Neuronal stem cell (in vitro differentiated cells): Measurements from ENCODE around the gene TXNDC5.

Experiments used
- DNase-seq: peaks from one replicate; pipeline ENCODE4 v3.0.0-alpha.2; 2013; ENCODE audit warnings: low spot score
- H2AFZ ChIP-seq: one replicate; pipeline ENCODE4 v1.6.1; 2013; ENCODE audit warnings: mild to moderate bottlenecking, low read length, inconsistent platforms
- H2AK5ac ChIP-seq: 2 replicates; pipeline ENCODE4 v1.6.1; 2013; ENCODE audit warnings: low read depth, mild to moderate bottlenecking, inconsistent platforms, low read length, moderate library complexity, mixed read lengths
- H2BK120ac ChIP-seq: 2 replicates; pipeline ENCODE4 v1.6.1; 2013; ENCODE audit warnings: low read depth, mild to moderate bottlenecking, inconsistent platforms, low read length, moderate library complexity, mixed read lengths
- H2BK12ac ChIP-seq: one replicate; pipeline ENCODE4 v1.6.1; 2013; ENCODE audit warnings: low read length, inconsistent platforms
- H2BK15ac ChIP-seq: 2 replicates; pipeline ENCODE4 v1.6.1; 2013; ENCODE audit warnings: mild to moderate bottlenecking, low read length, inconsistent platforms, mixed read lengths
- H2BK5ac ChIP-seq: one replicate; pipeline ENCODE4 v1.6.1; 2013; ENCODE audit warnings: inconsistent platforms, mild to moderate bottlenecking, low read length, moderate library complexity
- H3K14ac ChIP-seq: one replicate; pipeline ENCODE4 v1.6.1; 2013; ENCODE audit warnings: low read length, inconsistent platforms
- H3K18ac ChIP-seq: 2 replicates; pipeline ENCODE4 v1.6.1; 2013; ENCODE audit warnings: low read length, inconsistent platforms
- H3K23ac ChIP-seq: 2 replicates; pipeline ENCODE4 v1.6.1; 2013; ENCODE audit warnings: low read depth, mild to moderate bottlenecking, mixed read lengths, low read length, inconsistent platforms; ENCODE audit not compliant: poor library complexity
- H3K27ac ChIP-seq: replicated peaks from 3 replicates; pipeline ENCODE4 v1.5.1; 2013; ENCODE audit warnings: low read length, inconsistent platforms
- H3K27me3 ChIP-seq, 3 experiments: 2 replicates each; pipeline ENCODE4 v1.6.1; 2013; ENCODE audit warnings: low read length in 3 of 3, mild to moderate bottlenecking in 2 of 3, inconsistent platforms in 1 of 3, low read depth in 1 of 3, mixed read lengths in 1 of 3, moderate library complexity in 1 of 3; ENCODE audit not compliant: control insufficient read depth in 3 of 3, insufficient read depth in 3 of 3
- H3K36me3 ChIP-seq, 2 donors: replicated peaks in 1 of 2; 2 replicates each; pipeline ENCODE4 v1.6.1; 2013; ENCODE audit warnings: low read length in 2 of 2; ENCODE audit not compliant: control insufficient read depth in 2 of 2, insufficient read depth in 2 of 2
- H3K4ac ChIP-seq: 2 replicates; pipeline ENCODE4 v1.6.1; 2013; ENCODE audit warnings: inconsistent platforms, mild to moderate bottlenecking, low read length, moderate library complexity
- H3K4me1 ChIP-seq, 2 donors: 1 replicate in 1 of 2; 2 replicates in 1 of 2; pipeline ENCODE4 v1.6.1; 2013; ENCODE audit warnings: low read length in 2 of 2, low read depth in 1 of 2; ENCODE audit not compliant: control insufficient read depth in 2 of 2, insufficient read depth in 1 of 2
- H3K4me2 ChIP-seq: one replicate; pipeline ENCODE4 v1.6.1; 2013; ENCODE audit warnings: mild to moderate bottlenecking, low read length, inconsistent platforms; ENCODE audit not compliant: insufficient read depth, poor library complexity, severe bottlenecking
- H3K4me3 ChIP-seq, 2 donors: 2 replicates each; pipeline ENCODE4 v1.5.1; 2013; ENCODE audit warnings: low read length in 2 of 2, mild to moderate bottlenecking in 2 of 2, inconsistent platforms in 1 of 2, moderate library complexity in 1 of 2
- H3K79me1 ChIP-seq: one replicate; pipeline ENCODE4 v1.6.1; 2013; ENCODE audit warnings: low read depth, mild to moderate bottlenecking, inconsistent platforms, low read length, moderate library complexity
- H3K9ac ChIP-seq: one replicate; pipeline ENCODE4 v1.6.1; 2013; ENCODE audit warnings: mild to moderate bottlenecking, low read depth, low read length, inconsistent platforms; ENCODE audit not compliant: poor library complexity
- H3K9me3 ChIP-seq, 2 donors: replicated peaks in 1 of 2; 2 replicates each; pipeline versions ENCODE3 to v1.6.1; 2013; ENCODE audit warnings: low read length in 2 of 2, mild to moderate bottlenecking in 2 of 2, inconsistent platforms in 1 of 2, low read depth in 1 of 2, mixed read lengths in 1 of 2, moderate library complexity in 1 of 2; ENCODE audit not compliant: control insufficient read depth in 2 of 2, insufficient read depth in 1 of 2
- H4K8ac ChIP-seq: one replicate; pipeline ENCODE4 v1.6.1; 2013; ENCODE audit warnings: low read depth, mild to moderate bottlenecking, inconsistent platforms, low read length, moderate library complexity
- H4K91ac ChIP-seq: one replicate; pipeline ENCODE4 v1.6.1; 2013; ENCODE audit warnings: low read length, low read depth, mild to moderate bottlenecking, inconsistent platforms; ENCODE audit not compliant: poor library complexity
- WGBS, 2 donors: extraction: QIAGEN DNeasy Blood & Tissue Kit; methylation state at CpG; one replicate each; pipeline ENCODE4 v1.1.7; 2013; ENCODE audit warnings: missing lambda C conversion rate in 2 of 2, mixed read lengths in 1 of 2; ENCODE audit not compliant: insufficient read length in 2 of 2, insufficient replicate concordance in 1 of 2; ENCODE audit errors: extremely low coverage in 2 of 2; 5-methylcytosine and 5-hydroxymethylcytosine counted together

Gene TXNDC5

GRCh38 chr6:7939184-7939863 is 28.7 kb upstream of the TXNDC5 start:
- Histone ChIP-seq H3K27me3 (peaks cover 0 to 25% (median 1%) of the 10 kb centered on the region in 3 experiments), H3K4me1 (peaks cover 0 to 4% of the 10 kb centered on the region in 2 donors), H4K8ac (no peak overlapping the region), H2BK12ac (no peak overlapping the region), H3K14ac (no peak overlapping the region), H3K4me3 (no peak overlapping the region), H2BK5ac (no peak overlapping the region), H3K27ac (no peak overlapping the region), H2BK120ac (no peak overlapping the region), H3K9me3 (no peaks in the 10 kb centered on the region), H3K23ac (no peak overlapping the region), H3K79me1 (no peaks in the 10 kb centered on the region), H3K4ac (no peak overlapping the region), H3K4me2 (no peak overlapping the region), H4K91ac (no peak overlapping the region), H2AFZ (no peak overlapping the region), H3K18ac (no peak overlapping the region), H3K36me3 (no peaks in the 10 kb centered on the region), H3K9ac (no peak overlapping the region), H2BK15ac (no peak overlapping the region), H2AK5ac (no peak overlapping the region)
- no CpG with 5 or more reads among the region's 11 CpGs for WGBS, 2 donors
- no peak for DNase-seq

GRCh38 chr6:7938562-7939183 is 28.1 kb upstream of the TXNDC5 start:
- H3K79me1 ChIP-seq: no peaks in the 10 kb centered on the region
- H2BK120ac ChIP-seq: no peak overlapping the region
- peaks cover 0 to 27% (median 1%) of the 10 kb centered on the region in 3 experiments for H3K27me3 ChIP-seq
- H3K9me3 ChIP-seq: no peaks in the 10 kb centered on the region
- H3K4ac ChIP-seq: no peak overlapping the region
- no peak overlapping the region for H3K23ac ChIP-seq
- H2AFZ ChIP-seq: no peak overlapping the region
- no peak overlapping the region for H2AK5ac ChIP-seq
- DNase-seq: no peak
- H3K4me1 ChIP-seq: peaks cover 0 to 4% of the 10 kb centered on the region in 2 donors
- H2BK15ac ChIP-seq: no peak overlapping the region
- H2BK5ac ChIP-seq: no peak overlapping the region
- no peak overlapping the region for H3K14ac ChIP-seq
- no peak overlapping the region for H3K4me3 ChIP-seq
- H4K8ac ChIP-seq: no peak overlapping the region
- no peak overlapping the region for H2BK12ac ChIP-seq
- H4K91ac ChIP-seq: no peak overlapping the region
- H3K27ac ChIP-seq: no peak overlapping the region
- no peak overlapping the region for H3K9ac ChIP-seq
- H3K18ac ChIP-seq: no peak overlapping the region
- WGBS, 2 donors: no CpG with 5 or more reads among the region's 4 CpGs
- H3K36me3 ChIP-seq: no peaks in the 10 kb centered on the region
- H3K4me2 ChIP-seq: no peak overlapping the region

DNA sequence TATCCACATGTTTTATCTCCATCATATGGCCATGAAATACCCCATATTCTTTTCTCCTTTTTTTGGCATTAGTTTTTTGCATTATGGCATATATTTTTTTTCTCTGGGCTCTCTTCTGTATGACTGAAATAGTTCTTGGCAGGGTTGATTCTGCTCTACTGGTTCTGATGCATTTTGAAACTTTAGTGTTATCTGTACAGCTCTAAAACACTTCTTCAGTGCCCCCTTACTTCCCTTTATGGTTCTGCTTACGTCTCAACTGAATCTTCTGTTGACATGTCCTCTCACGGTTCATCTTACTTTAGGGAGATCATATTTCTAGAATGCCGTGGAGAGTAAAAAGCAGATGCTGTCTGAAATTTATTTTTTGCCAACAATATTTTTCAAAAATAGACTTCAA is 23.2 kb upstream of the TXNDC5 start:
- Histone ChIP-seq H3K4me3 (no peak overlapping the region), H3K14ac (no peak overlapping the region), H3K27ac (no peak overlapping the region), H3K4me1 (peaks cover 0 to 2% of the 10 kb centered on the region in 2 donors), H2BK120ac (no peak overlapping the region), H3K4me2 (no peak overlapping the region), H2AK5ac (no peak overlapping the region), H4K8ac (no peak overlapping the region), H2AFZ (no peak overlapping the region), H3K4ac (no peak overlapping the region), H2BK5ac (no peak overlapping the region), H3K9me3 (no peaks in the 10 kb centered on the region), H3K9ac (no peak overlapping the region), H4K91ac (no peak overlapping the region), H2BK12ac (no peak overlapping the region), H3K27me3 (peaks cover 0 to 19% (median 1%) of the 10 kb centered on the region in 3 experiments), H2BK15ac (no peak overlapping the region), H3K36me3 (no peaks in the 10 kb centered on the region), H3K23ac (no peak overlapping the region), H3K18ac (no peak overlapping the region), H3K79me1 (no peaks in the 10 kb centered on the region)
- no CpG with 5 or more reads among the region's 3 CpGs for WGBS, 2 donors
- DNase-seq: no peak

GRCh38 chr6:7932625-7933024 is 22.0 kb upstream of the TXNDC5 start:
- Histone ChIP-seq H2BK12ac (no peak overlapping the region), H2AFZ (no peak overlapping the region), H3K18ac (no peak overlapping the region), H4K91ac (no peak overlapping the region), H3K9me3 (no peaks in the 10 kb centered on the region), H2BK5ac (no peak overlapping the region), H4K8ac (no peak overlapping the region), H2BK120ac (no peak overlapping the region), H2BK15ac (no peak overlapping the region), H3K9ac (no peak overlapping the region), H3K23ac (no peak overlapping the region), H3K79me1 (no peaks in the 10 kb centered on the region), H3K4me2 (no peak overlapping the region), H3K4me3 (no peak overlapping the region), H3K4me1 (no peaks in the 10 kb centered on the region), H2AK5ac (no peak overlapping the region), H3K4ac (no peak overlapping the region), H3K36me3 (no peaks in the 10 kb centered on the region), H3K27ac (no peak overlapping the region), H3K14ac (no peak overlapping the region), H3K27me3 (peaks cover 0 to 10% (median 0%) of the 10 kb centered on the region in 3 experiments)
- no CpG with 5 or more reads among the region's 2 CpGs for WGBS, 2 donors
- DNase-seq: no peak
